ENCODE measurements around the gene SETD1A.

SETD1A gene

GRCh38 chr16:30983898-30984610 is 26.5 kb downstream of the SETD1A start:
- DNase-seq = no peak

GRCh38 chr16:30984669-30985400 is 27.3 kb downstream of the SETD1A start, which contains the start of gene HSD3B7:
Gene HSD3B7 (plus strand): TSS chr16:30985207. CDS start chr16:30985659, 452 bp downstream.
- DNase-seq = peak; percentile 90

GRCh38 chr16:30985401-30986128 is 28.0 kb downstream of the SETD1A start:
- peak in 1 of 2 experiments; percentile 18 for DNase-seq

- DNase-seq = no peak
Measured at GRCh38 chr16:30986129-30986991, 28.8 kb downstream of the SETD1A start.

GRCh38 chr16:30987581-30988190 is 30.1 kb downstream of the SETD1A start:
- DNase-seq = no peak

GRCh38 chr16:30989469-30990047 is 32.0 kb downstream of the SETD1A start:
- DNase-seq = no peak

GRCh38 chr16:30990105-30990504 is 32.6 kb downstream of the SETD1A start:
- DNase-seq = no peak

GRCh38 chr16:30991052-30991451 is 33.5 kb downstream of the SETD1A start:
- DNase-seq = no peak

GRCh38 chr16:30992276-30992780 is 34.8 kb downstream of the SETD1A start:
- DNase-seq = no peak

GRCh38 chr16:30992931-30993816 is 35.6 kb downstream of the SETD1A start:
- no peak for DNase-seq

- no peak for DNase-seq
Measured at GRCh38 chr16:30995927-30996323, 38.4 kb downstream of the SETD1A start.

GRCh38 chr16:30996324-30996984 is 38.9 kb downstream of the SETD1A start:
- no peak for DNase-seq

GRCh38 chr16:30996985-30997724 is 39.6 kb downstream of the SETD1A start:
- peak; percentile 84 to 87 for DNase-seq

GRCh38 chr16:30997725-30998711 is 40.5 kb downstream of the SETD1A start:
- DNase-seq = no peak

GRCh38 chr16:30998852-30999761 is 41.6 kb downstream of the SETD1A start:
- no peak for DNase-seq

- no peak for DNase-seq
Measured at GRCh38 chr16:31000671-31001382, 43.3 kb downstream of the SETD1A start.

All from activated CD4-positive, alpha-beta T cell treated with anti-CD3 and anti-CD28 coated beads, Interleukin-2, amount 50 U/mL, for 48 hours (primary cell).